Ishikawa (cell line): Measurements from ENCODE around the gene NEUROD2.
A peak's percentile ranks its signal among the peaks of the same experiment; 100 is the strongest.

ENCODE experiments used
- CEBPB ChIP-seq: IDR thresholded peaks from 2 replicates; pipeline ENCODE4 v1.6.1; 2012
- CREB1 ChIP-seq: IDR thresholded peaks from 2 replicates; pipeline ENCODE4 v1.6.1; 2012; ENCODE audit warnings: low read depth
- EGR1 ChIP-seq: IDR thresholded peaks from 2 replicates; pipeline ENCODE4 v1.6.1; 2012
- EP300 ChIP-seq: IDR thresholded peaks from 2 replicates; pipeline ENCODE4 v1.6.1; 2012; ENCODE audit warnings: borderline replicate concordance
- FOXM1 ChIP-seq: IDR thresholded peaks from 2 replicates; pipeline ENCODE4 v1.6.1; 2012; ENCODE audit warnings: low read depth, borderline replicate concordance
- MAX ChIP-seq: IDR thresholded peaks from 2 replicates; pipeline ENCODE4 v1.6.1; 2012
- NFIC ChIP-seq: IDR thresholded peaks from 2 replicates; pipeline ENCODE4 v1.6.1; 2012
- RAD21 ChIP-seq: IDR thresholded peaks from 2 replicates; pipeline ENCODE4 v1.6.1; 2012; ENCODE audit warnings: low read depth
- REST ChIP-seq: IDR thresholded peaks from 2 replicates; pipeline ENCODE4 v1.6.1; 2012; ENCODE audit warnings: low read depth, mild to moderate bottlenecking
- TAF1 ChIP-seq: IDR thresholded peaks from 2 replicates; pipeline ENCODE4 v1.6.1; 2012; ENCODE audit warnings: low read depth, mild to moderate bottlenecking
- TCF12 ChIP-seq: IDR thresholded peaks from 2 replicates; pipeline ENCODE4 v1.6.1; 2012; ENCODE audit warnings: low read depth
- TEAD4 ChIP-seq: IDR thresholded peaks from 2 replicates; pipeline ENCODE4 v1.6.1; 2012
- USF1 ChIP-seq: IDR thresholded peaks from 2 replicates; pipeline ENCODE4 v1.6.1; 2012
- YY1 ChIP-seq: IDR thresholded peaks from 2 replicates; pipeline ENCODE4 v1.6.1; 2012; ENCODE audit warnings: low read depth
- ZBTB7A ChIP-seq: IDR thresholded peaks from 2 replicates; pipeline ENCODE4 v1.6.1; 2012; ENCODE audit warnings: low read depth

Gene NEUROD2

GRCh38 chr17:39598047-39598481 is 9.7 kb downstream of the NEUROD2 start:
- TF ChIP-seq TEAD4 = no peak
- peak; percentile 69 for TF ChIP-seq NFIC
- TF ChIP-seq ZBTB7A = no peak
- TF ChIP-seq MAX = no peak
- no peak for TF ChIP-seq TAF1
- TF ChIP-seq USF1 = no peak
- TF ChIP-seq EGR1 = no peak

GRCh38 chr17:39597372-39598046 is 10.2 kb downstream of the NEUROD2 start:
- TF ChIP-seq EP300 = no peak
- TF ChIP-seq ZBTB7A = no peak
- TF ChIP-seq TCF12 = no peak
- TF ChIP-seq CREB1 = no peak
- TF ChIP-seq YY1 = no peak
- TF ChIP-seq NFIC = no peak
- TF ChIP-seq MAX = no peak
- TF ChIP-seq REST = no peak
- no peak for TF ChIP-seq TAF1
- TF ChIP-seq TEAD4 = no peak
- TF ChIP-seq RAD21 = no peak
- no peak for TF ChIP-seq FOXM1
- no peak for TF ChIP-seq EGR1
- no peak for TF ChIP-seq CEBPB
- TF ChIP-seq USF1 = no peak

- TF ChIP-seq EGR1 (no peak), ZBTB7A (no peak), CEBPB (no peak), TAF1 (no peak), MAX (no peak), TCF12 (no peak), EP300 (no peak), CREB1 (no peak), REST (no peak), TEAD4 (no peak), YY1 (no peak), RAD21 (no peak), NFIC (no peak), USF1 (no peak)
Observed at GRCh38 chr17:39596543-39597267, 11.0 kb downstream of the NEUROD2 start.

- TF ChIP-seq USF1 (no peak), TEAD4 (no peak), MAX (no peak), TAF1 (no peak), NFIC (no peak), EGR1 (no peak), TCF12 (no peak), ZBTB7A (no peak), CEBPB (no peak)
Observed at GRCh38 chr17:39595928-39596510, 11.7 kb downstream of the NEUROD2 start.
